NOMO-1 (cell line): ENCODE data around the gene GLTP.

Experiments
- DNase-seq, 2 experiments: peaks; one replicate each; lab custom pipeline; 2025; ENCODE audit not compliant: unreplicated experiment in 2 of 2; lab: John Stamatoyannopoulos, UW

Gene GLTP

DNA sequence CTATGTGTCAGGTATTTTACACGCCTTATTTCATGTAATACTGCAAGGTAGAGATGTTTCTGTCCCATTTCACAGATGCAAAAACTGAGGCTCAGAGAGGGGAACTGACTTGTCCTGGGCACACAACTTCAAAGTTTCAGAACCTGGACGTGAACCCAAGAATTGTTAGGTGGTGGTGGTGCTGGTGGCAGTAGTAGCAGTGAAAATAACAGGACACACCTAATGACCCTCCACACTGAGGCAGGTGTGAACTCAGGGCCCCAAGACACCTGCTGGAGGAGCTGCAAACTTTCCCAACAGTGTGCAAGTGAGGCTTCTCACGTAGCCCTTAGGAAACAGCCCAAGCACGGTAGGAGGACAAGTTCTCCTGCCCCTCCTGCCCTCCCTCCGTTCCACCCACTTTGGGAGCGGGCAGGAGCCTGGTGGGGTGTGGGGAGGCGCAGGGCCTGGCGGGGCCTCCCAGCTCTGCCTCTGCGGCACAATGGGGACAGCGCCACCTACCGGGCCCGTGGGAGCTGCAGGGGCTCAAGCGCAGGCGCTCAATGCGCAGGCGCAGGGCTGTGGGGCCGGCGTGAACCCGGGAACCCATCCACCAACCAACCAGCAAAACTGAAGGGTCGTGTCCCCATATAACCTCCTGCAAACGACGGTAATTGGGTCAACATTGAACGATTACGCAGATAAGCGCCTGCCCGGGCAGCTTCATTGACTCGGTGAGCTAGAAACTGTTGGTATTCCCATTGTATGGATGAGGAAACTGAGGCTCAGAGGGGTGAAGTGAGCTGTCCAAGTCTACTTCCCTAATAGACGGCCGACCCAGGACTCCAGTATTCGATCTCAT, 35.1 kb downstream of the GLTP start:
- DNase-seq, result peak; percentile 73 to 88

DNA sequence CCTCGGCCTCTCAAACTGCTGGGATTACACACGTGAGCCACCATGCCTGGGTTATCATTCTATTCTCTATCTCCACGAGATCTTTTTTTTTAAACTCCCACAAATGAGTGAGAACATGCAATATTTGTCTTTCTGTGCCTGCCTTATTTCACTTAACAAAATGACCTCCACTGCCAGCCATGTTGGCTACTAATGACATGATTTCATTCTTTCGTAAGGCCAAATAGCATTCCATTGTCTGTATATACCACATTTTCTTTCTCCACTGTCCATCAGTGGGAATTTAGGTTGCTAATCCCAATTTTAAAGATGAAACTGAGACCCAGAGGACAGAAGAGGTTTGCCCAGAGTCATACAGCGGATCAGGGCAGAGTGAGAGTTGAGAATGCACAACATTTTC, 36.2 kb downstream of the GLTP start:
- DNase-seq, result no peak

DNA sequence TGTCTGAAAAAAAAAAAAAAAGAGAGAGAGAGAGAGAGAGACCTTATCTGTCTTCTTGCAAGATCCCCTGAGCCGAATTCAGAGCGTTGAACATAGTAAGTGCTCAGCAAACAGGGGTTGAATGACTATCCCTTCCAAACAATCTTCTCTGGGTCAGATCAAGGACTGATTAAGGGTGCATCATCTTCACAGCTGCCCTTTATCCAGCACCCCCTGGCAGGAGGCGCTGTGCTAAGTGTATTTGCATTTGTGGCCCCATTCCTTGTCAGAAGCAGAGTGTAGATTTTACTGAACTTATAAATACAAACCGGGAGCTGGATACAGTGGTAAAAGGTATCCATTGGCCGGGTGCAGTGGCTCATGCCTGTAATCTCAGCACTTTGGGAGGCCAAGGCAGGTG, 38.3 kb downstream of the GLTP start:
- no peak for DNase-seq

DNA sequence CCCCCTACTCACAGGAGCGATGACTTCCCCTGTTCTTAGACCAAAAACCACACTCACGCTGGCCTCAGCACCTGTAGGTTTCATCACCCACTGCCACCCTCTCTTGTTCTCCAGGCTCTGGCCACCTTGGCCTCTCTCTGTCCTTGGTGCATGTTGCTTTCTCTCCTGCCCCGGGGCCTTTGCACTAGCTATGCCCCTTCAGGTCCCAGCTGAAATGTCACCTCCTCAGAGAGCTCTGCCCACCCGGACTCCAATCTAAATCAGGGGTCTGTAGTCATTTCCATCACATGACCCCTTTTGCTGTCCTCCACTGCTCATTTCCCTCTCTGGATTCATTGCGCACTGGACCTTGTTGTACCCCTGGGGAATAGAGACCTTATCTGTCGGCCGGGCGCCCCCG, 39.0 kb downstream of the GLTP start:
- no peak for DNase-seq

DNA sequence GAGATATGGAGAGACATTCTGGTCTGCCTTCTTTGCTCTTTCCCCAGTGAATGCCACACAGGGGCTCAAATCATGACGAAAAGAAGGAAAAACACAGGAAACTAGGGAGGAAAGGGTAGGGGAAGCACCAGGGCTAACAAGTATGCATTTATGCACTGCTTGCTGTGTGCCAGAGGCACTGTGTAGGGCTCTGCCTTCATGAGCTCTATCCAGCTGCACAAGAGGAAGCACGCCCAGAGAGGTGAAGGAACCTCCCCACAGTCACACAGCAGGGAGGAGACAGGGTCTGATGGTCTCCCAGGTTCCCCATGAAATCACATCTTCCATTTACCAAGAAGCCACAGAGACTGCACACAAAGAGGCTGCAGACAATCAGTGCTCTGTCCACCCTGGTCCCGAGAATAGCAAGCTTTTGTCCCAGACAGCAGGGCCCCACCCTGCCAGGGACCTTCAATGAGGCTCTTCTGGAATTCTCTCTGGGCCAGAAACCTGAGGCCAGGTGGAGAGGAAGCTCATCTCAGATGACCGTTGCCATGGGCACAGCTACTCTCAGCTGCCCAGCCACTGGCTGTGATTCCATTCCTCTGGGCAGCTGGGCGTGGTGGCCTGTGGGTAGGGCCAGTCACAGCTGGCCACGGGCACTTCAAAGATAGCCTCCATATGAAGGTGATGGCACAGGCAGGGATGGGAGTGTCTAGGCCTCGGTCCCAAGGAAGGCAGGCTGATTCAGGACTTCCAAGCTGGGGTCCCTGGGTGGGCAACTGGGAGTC, 39.9 kb downstream of the GLTP start:
- DNase-seq, result no peak

DNA sequence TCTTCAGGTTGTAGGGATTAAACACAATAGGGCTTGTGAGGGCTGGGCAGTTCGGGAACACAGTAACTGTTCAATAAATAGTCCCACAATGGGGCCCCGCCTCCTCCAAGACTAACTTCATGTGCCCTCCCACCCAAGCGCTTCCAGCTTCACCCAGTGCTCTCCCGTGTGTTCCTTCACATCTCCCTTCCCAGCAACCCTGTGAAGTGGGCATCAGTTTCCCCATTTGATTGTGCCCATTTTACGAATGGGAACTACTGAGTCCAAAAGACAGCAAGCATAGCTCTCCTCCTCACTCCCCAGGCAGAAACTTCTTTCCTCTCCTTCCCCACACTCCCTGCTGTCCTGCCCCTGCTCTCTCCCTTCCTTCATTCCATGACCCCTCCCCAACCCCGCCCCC, 40.9 kb downstream of the GLTP start:
- DNase-seq, result no peak

DNA sequence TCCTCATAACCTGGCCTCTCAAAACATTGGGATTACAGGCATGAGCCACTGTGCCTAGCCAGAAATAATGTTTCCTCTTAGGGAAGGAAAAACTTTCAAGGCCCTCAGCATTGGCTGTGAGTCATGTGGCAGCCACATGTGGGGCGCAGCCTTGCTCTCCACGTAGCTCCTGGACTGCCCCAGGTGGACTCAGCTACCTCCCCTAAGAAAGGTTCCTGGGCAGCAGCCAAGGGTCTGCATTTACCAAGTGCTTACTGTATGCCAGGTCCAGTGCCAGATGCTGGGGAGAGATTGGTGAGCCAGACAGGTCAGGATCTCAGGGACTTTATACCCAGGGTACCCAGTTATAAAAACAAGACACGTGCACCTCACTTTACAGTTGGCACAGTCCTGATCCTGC, 43.4 kb downstream of the GLTP start:
- DNase-seq, result no peak

DNA sequence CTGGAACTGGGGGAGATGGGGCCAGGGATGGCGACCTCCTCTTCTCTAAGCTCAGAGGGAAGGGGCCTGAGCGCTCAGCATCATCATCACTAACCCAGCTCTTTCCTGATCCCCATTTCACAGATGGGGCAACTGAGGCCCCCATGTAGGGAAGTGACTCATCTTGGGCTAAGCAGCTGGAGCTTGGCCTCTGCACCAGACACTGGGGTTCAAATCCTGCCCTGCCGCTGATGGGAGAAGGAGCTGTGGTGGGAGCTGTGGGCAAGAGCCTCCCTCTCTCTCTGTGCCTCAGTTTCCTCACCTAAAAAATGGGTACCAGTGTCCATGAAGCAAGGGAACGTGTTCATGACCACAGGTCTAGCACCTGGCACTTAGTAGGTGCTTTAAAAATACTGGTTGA, 44.5 kb downstream of the GLTP start:
- DNase-seq, result no peak

DNA sequence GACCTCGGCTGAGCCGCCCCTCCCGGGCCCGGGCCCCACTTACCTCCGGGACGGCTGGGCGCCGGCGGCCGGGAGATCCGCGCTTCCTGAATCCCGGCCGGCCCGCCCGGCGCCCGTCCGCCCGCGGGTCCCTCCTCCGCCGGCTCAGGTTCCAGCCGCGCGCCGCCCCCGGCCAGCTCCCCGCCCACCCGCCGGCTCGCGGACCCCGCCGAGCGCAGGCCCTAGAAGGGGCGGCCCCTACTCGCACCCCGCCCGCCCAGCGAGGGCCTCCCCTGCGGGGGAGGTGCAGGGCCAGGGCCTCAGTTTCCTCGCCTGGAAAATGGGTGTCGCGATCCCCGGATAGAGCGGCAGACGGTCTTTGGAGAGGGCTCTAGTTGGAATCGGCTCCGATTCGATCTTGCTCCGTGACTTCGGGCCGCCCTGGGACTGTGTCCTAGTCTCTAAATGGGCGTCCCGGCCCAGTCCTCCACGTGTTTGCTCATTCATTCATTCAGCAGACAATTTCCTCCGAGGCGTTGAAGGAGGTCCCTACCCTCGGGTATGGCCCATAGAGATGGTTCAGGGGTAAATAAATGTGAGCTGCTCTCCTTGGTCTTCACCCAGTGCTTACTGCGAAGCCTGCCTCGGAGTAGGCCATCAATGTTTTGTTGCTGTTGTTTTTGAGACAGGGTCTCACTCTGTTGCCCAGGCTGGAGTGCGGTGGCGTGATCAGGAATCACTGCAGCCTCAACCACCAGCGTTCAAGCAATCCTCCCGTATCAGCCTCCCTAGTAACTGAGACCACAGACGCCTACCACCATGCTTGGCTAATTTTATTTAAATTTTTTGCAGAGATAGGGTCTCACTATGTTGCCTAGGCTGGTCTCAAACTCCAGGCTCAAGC, 46.8 kb downstream of the GLTP start, which contains the start of gene TRPV4:
TSS of gene TRPV4 (minus strand) at position 92 of the 883 bp plus-strand sequence. CDS start 18,602 bp downstream, outside the sequence.
- DNase-seq, result no peak

DNA sequence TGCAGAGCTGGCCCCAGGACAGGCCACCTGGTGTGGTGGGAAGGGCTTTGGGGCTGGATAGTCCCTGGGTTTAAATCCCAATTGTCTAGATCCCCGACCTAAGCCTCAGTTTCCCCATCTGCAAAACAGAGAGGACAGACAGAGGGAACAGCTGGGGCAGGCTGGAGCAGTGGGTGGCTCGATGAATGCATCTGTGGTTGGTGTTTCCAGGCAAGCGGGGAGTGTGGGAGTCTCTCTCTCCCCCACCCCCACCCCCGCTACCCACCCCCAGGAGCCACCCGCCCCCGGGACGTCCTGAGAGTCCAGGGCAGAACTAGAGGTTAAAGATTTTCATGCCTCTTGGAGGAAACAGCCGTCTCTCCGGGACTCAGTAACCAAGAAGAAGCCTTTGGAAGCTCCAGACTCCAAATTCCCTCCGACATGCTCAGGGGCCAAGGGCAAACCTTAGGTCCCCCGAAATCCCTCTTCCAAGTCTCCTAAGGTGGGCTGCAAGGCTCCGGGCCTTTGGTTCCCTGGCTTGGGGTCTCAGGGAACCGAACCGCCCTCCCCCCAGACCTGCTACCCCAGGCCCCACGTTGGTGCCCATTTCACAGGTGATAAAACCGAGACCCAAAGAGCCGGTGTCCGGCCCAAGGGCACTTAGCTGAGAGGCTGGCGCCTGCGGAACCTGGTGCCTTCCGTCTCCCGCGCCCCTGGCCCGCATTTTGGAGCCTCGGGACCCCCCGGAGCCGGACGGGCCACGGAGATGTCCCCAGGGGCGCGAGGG, 47.6 kb downstream of the GLTP start:
- DNase-seq, result no peak

DNA sequence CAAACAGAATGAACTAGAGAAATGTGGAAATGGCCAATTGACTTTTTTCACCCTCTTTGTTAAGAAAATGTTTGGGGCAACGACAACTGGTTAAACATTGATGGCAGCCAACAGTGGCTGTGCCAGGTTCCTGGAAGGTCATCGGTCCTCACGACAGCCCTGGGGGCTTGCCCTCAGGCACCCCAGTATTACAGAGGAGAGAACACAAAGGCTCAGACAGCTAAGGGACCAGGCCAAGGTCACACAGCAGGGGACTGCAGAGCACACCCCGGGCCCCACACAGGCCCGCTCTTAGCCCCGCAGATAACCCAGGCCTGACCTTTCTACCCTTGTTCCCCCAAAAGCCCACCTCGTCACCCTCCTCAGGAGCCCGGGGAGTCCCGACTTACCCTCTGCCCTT, 48.4 kb downstream of the GLTP start:
- DNase-seq, result no peak

DNA sequence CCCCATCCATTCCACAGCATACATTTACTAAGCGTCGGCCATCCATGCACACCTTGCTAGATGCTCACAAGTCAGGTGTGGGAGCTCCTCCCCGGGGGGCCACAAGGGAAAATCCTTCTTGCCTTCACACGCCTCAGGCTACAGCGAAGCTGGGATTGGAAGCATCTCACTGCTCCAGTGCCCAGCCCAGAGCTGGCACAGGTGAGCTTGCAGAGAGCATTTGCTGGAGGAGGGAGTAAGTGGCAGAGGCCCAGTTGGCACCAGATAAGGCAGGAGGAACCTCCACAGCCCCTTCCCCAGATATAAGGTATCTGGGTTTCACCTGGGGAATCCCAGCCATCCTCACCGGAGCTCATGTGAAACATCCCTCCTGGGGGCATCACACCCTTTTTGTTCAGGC, 49.0 kb downstream of the GLTP start:
- DNase-seq, result no peak

DNA sequence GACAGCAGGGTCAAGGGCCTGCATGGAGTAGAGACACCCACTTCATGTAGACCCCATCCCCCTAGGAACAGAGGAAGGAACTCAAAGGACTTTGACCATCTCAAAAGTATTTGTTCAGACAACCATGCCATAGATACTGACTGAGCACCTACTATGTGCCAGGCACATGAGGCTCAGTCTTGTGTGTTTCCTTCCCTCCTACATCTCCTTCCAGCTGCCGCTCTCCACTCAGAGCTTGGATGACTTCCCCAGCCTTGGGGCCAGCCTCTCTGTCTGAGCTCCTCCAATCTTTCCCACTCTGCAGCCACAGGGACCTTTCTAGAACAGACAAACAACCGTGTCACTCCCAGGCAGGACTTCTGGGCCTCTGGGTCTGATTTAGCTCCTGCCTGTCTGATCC, 49.6 kb downstream of the GLTP start:
- DNase-seq, result no peak

DNA sequence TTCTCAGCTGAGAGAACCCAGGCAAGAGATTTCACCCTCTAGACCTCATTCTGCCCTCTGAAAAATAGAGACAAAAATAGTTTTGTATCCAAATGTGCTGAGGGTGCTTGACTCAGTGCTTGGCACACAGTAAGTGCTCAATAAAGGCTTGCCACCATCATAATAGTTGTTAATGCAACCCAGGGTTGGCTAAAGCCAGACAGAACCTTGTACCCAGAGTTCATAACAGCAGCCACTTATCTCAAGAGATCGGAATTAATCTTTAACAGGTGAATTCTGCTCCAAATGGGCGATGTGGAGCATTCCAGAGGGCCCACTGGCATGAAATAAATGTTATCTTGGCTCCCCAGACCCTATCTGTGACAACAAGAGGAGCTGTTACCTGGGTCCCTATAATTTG, 50.1 kb downstream of the GLTP start:
- no peak for DNase-seq

DNA sequence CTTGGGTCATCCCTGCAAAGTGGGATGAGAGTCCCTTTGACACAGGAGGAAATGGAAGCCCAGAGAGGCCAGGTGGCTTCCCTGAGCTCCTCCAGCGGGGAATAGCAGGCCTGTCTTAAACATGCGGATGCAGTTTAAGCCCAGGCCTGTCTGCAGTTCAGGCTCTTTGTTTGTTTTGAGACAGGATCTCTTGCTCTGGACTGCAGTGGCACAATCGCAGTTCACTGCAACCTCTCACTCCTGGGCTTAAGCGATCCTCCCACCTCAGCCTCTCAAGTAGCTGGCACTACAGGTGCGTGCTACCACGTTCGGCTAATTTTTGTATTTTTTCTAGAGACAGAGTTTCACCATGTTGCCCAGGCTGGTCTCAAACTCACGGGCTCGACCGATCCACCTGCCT, 50.7 kb downstream of the GLTP start:
- DNase-seq, result no peak

DNA sequence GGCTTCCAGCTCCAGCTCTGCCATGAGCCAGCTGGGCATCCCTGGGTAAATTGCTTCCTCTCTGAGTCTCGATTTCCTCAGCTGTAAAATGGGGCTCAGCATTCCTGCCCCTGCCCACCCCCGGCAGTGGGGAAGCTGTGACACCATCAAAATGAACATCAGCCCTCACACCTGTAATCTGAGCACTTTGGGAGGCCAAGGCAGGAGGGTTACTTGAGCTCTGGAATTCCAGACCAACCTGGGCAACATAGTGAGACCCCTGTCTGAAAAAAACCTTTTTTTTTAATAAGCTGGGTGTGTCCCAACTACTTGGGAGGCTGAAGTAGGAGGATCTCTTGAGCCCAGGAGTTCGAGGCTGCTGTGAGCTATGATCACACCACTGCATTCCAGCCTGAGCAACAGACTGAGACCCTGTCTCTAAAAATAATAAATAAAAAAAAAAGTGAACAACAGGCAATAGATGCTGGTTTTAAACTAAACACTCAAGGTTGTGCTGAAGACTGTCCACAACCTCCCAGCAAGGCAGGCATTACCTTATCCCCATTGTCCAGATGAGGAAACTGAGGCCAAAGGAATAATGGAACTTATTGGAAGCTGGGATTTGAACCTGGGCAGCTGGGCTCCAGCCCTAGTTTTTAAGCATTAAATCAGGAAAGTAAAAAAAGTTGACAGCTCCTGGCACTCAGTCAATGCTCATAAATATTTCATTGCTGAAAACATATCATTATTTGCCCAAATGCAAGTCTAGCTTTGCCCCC, 51.4 kb downstream of the GLTP start:
- no peak for DNase-seq

DNA sequence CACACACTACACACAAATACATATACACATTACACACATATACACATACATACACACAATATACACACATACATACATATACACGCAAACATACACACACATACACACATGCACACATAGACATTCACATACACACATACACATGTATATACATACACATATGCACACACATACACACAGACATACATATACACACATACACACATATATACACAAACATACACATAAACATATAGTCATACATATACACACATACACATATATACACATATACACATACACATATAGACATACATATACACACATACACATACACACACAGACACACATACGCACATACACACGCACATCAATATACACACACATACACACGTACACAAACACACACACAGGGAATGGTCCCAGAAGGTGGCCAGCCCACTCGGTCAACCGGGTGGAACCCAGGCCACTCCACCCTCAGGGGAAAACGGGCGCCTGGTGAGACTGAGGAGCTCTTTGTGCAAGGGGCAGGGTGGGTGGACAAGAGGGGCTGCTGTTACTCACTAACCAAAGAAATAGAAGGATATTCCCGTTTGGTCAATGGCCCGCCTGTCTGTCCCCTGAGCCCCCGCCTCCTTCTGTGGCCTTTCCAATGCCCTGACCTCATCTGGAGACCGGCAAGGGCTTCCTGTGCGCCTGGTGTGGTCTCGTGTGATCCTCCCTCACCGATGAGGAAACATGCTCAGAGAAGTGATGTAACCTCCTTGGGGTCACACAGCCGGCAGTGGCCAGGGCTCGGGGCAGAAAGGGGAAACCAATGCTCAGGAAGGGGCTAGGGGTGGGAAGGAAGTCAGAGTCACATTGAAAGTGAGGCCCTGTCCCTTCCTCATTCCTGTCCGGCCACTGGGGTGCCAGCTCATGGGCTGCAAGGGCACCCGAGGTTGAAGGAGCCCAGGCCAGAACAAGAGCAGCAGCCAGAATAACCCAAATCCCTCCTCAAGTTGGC, 52.5 kb downstream of the GLTP start:
- peak; percentile 78 to 81 for DNase-seq

DNA sequence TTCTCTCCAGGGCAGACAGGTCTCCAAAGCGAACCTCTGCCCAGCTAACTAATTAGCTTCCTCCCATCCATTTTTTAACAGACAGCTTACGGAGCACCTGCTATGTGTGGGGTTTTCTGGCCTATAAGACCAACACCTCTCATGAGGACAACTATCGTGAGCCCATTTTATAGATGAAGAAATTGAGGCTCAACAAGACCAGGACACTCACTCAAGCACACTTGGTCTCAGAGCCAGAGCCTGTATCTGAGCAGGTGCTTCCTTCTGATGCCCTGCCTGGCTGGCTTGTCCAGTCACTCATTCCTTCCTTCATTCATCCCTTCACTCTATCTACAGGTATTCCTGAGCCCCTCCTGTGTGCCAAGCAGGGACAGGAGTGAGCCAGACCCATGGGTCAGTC, 53.3 kb downstream of the GLTP start:
- no peak for DNase-seq

DNA sequence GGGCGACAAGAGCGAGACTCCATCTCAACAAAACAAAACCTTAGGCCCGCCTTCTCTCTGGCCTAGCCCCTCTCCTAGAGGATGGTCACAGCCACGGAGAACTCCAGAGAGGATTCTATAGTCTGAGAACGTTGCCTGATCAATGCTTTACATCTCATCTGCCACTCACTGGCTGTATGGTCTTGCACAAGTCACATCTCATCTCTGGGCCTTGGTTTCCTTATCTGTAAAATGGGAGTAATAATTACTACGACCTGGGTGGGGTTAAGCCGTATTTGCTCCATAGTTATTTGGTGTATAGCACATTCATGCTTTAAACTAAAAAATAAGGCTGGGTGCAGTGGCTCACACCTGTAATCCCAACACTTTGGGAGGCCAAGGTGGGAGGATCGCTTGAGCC, 55.6 kb downstream of the GLTP start:
- DNase-seq, result no peak
